SK-N-MC (cell line): ENCODE data around the gene TMEM175.

Experiments
- EZH2 ChIP-seq: fragments of 200-600 bp; sonication (generic); IDR thresholded peaks from one replicate; pipeline ENCODE4 v1.6.1; 2017; ENCODE audit warnings: antibody characterized with exemption
- POLR2AphosphoS5 ChIP-seq: IDR thresholded peaks from 2 replicates; pipeline ENCODE4 v1.6.1; 2012; ENCODE audit warnings: mild to moderate bottlenecking, low read depth, low read length, borderline replicate concordance

DNA sequence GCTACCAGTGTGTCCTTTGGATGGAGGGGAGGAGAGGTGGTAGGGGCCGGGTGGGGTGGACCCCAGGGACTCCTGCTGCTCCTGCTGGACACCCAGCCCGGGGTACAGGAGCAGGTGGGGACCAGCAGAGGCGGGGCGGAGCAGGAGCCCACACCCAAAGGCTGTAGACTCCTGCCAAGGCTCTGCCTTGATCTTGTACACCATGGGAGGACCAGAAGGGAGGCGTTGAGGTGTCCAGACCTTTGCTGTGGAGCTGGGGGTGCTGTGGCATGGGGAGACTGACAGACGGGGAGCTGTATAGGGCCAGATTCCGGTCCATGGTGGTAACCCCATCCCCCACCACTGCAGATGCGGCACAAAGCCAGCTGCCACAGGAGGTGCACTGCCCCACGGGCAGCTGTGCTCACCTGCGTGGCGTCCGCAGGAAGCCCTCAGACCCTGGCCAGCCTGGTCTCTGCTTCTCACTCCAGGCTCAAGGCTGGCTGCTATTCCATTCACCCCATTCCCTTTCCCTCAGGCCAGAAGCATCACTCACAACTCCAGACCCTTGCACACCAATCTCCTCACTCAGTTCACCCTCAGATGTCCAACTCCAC lies 65.9 kb downstream of the TMEM175 start:
- TF ChIP-seq EZH2 = no peak
- TF ChIP-seq POLR2AphosphoS5 = no peak
